ENCODE results near the gene TNS4.

The TNS4 gene

GRCh38 chr17:40431231-40431602 lies 70.2 kb downstream of the TNS4 start:
- DNase-seq = no peak

- DNase-seq = no peak
Observed at GRCh38 chr17:40430272-40431230, 70.9 kb downstream of the TNS4 start.

DNA sequence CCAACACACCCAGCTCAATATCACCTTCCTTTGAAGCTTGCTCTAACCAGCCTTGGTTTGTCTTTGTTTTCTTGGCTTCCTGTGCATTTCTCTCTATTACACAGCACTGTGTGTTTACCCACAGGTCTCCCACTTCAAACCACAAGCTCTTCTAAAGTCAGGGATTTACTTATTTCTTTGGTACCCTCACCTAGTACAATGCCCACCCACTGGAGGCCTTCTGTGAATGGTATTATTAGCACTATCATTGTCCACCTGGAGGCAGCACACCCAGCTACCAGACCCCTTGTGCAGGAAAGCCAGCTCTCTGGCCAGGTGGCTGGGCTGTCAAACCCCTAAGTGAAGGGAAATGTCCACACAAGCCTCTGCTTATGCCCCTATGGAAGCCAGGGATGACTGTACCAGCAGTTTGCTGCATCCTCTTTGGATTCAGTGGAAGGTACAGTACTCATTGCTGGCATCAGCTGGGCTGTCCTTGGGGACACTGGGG lies 74.4 kb downstream of the TNS4 start:
- no peak for DNase-seq
